Activated effector memory CD4-positive, alpha-beta T cell treated with anti-CD3 and anti-CD28 coated beads, Interleukin-2, amount 50 U/mL, for 16 hours (primary cell): ENCODE measurements around the gene TMIGD3.
"Not testable (repeated sequence)": the region's sequence is repeated elsewhere in the genome, so short reads cannot be mapped to it uniquely, and the experiment has no call there.

Source experiments
- DNase-seq: peaks from one replicate; pipeline ENCODE4 v3.0.0-alpha.2; 2020

The TMIGD3 gene

DNA sequence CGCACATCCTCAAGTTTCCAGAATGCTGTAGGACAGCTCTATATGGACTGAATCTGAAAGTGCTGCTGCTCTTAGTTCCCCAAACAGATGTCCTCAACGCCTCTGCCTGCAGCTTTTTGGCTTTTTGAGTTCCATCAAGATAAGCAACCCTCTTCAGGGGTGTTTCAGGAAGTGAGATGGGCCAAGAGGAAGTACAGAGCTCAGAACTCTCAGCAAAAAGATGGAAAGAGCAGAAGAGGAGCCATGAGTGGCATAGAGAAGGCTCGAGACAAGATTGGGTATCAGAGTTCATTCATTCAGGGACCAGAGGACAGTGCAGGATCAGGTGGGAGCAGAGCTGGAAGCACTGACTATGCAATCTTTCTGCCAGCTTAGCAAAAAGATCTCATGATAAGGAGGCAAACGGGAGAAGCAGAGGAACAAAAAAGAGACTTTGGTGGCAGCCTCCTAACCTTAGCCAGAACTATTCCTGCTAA lies at the start of gene TMIGD3, which contains the start of gene ADORA3:
TMIGD3 (minus strand) TSS at position 49 of the 476 bp plus-strand sequence. CDS start 279 bp downstream, outside the sequence.
ADORA3 (minus strand) TSS at position 49 of the 476 bp plus-strand sequence. CDS start 279 bp downstream, outside the sequence.
- peak; percentile 58 for DNase-seq

DNA sequence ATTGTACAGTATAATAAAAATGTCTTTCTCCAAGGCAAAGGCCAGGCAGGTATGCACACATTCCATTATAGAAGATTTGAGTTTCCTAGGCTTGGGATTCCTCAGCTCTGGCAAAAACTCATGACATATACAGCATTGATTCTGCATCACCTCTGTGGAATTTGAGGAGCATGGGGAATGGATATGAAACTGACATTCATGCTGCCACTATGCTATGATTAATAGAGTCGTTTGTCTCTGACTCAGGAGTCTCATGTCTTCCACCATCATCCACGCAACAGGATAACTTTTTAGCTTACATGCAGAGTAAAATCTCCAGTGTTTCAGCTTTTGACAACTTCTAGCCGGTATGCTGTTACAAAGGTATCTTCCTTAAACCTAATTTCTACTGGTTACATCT lies 49.8 kb upstream of the TMIGD3 start:
- DNase-seq: no peak

DNA sequence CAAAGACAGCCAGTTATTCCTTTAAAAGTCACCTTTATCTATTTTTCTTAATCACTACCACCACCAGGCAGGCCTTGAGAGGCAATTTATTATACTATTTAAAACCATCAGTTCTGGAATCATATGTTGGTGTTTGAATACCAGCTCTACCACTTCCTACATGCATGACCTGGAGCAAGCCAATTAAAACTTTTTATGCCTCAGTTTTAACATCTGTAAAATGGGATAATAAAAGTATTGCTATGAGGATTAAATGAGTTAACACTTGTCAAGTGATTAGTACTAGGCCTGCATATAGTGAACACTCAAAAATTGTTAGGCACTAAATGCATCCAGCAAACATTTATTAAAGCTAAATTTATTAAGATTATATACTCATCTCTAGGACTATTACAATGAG lies 49.2 kb upstream of the TMIGD3 start:
- no peak for DNase-seq

DNA sequence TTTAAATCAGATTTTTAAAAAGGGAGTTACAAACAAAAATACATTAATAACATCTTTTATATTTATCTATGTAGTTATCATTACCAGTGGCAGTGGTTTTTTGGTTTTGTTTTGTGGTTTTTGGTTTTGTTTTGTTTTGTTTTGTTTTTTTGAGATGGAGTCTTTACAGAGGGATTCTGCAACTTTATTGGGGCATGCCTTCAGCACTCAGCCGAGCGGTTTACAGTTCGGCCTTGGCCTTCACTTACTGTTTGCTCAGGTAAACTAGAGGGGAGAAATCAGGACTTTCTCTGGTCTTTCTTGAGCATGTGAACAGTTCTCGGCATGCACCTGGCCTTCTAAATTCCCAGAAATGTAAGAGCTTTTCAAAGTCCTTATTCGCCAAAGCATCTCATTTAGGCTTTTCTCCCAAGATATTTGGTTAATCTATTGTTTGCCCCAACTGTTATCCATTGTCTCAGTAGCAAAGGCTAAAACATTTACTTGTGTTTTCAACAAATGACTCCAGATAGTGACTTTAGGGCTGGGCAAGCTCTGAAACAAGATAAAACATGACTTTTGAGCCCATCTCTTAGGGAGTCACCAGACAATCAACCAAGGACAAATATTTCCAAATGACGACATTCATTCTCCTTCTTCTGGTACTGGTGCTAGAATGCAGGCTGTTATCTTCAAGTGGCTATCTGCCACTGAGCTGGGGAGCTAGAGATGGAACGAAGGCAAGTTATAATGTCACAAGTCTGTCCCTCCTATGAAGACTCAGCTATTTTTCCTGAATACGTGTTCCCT lies 48.4 kb upstream of the TMIGD3 start:
- no peak for DNase-seq

DNA sequence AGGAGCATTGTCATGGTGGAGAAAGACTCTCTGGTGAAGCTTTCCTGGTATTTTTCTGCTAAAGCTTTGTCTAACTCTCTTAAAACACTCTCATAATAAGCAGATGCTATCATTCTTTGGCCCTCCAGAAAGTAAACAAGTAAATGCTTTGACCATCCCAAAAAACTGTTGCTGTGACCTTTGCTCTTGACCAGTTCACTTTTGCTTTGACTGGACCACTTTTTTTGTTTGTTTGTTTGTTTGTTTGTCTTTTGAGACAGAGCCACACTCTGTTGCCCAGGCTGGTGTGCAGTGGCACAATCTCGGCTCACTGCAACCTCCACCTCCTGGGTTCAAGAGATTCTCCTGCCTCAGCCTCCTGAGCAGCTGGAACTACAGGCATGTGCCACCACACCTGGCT lies 44.4 kb upstream of the TMIGD3 start:
- DNase-seq: not testable (repeated sequence)

DNA sequence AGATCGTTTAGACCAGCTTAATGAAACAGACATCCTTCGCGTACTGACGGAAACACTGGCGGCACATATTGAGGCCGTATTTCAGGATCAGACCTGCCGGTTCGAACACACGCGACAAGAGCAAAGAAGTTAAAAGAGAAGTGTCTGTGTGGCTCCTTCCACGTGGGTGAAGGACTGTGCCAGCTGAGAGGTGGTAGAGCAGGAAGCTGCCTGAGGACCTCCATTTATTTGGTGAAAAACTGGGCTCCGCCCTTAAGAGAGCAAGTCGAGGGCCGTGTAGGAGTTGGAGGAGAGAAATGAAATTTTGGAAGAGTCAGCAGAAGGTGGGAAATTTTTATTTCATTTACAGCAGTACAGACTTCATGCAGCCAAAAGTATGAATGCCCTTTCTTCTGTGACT lies 38.8 kb upstream of the TMIGD3 start:
- no peak for DNase-seq

DNA sequence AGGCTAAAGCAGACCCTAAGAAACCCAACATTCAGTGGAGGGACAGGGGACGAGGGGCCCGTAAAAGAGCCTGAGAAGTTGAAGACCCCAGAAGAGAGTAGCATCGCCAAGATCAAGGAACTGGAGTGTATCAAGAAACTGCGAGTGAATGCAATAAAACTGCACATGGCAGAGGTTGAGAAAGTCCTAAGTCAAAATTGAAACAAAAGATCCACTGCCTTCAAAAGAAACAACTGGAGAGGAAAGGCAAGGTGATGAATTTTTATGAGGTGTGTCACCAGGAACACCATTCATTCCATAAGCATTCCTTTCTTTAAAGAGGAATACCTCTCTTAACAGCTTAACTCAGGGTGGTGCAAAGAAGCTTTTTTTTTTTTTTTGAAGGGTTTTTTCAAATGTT lies 38.3 kb upstream of the TMIGD3 start:
- DNase-seq: no peak

DNA sequence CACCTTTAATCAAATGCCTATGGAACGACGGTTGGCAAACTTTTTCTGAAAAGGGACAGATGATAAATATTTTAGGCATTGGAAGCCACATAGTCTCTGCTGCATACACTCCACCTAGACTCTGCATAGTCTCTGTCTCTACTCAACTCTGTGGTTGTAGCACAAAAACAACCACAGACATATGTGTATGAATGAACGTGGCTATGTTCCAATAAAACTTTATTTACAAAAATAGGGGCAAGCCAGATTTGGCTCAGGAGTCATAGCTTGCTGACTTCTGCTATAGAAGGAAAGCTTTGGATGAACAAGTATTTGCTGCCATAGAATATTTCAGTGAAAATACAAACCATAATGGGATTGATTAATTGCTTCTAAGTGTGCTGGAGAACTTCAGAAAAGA lies 37.5 kb upstream of the TMIGD3 start:
- DNase-seq: no peak

DNA sequence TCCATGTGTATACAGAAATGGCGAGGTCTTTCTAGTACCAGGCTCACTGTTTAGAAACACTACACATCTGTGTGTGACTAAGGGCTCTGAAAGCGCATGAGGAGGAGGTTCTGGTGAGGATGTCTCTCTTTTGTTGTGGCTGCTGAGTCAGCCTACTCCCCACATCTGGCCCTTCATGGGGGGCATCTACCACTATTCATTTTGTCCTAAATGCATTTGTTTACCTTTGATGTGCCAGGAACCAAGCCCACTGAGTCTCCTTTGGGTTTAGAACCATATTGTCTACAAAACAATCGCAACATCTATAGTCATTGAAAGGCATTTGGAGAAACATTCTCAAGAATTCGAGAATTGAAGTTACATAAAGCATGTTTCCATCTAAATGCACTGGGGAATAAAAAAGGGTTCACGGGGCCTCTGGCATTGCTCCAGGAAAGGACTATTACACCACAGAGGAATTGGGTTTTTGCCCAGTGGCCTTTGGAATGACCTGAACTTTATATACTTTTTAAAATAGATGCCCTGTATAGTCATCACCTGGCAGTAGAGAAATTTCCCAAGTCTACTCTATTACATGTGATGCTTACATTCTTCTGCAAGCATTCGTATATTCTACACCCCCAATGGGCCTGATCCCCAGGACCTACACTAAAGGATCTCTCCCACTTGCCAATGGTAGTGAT lies 35.1 kb upstream of the TMIGD3 start:
- no peak for DNase-seq

DNA sequence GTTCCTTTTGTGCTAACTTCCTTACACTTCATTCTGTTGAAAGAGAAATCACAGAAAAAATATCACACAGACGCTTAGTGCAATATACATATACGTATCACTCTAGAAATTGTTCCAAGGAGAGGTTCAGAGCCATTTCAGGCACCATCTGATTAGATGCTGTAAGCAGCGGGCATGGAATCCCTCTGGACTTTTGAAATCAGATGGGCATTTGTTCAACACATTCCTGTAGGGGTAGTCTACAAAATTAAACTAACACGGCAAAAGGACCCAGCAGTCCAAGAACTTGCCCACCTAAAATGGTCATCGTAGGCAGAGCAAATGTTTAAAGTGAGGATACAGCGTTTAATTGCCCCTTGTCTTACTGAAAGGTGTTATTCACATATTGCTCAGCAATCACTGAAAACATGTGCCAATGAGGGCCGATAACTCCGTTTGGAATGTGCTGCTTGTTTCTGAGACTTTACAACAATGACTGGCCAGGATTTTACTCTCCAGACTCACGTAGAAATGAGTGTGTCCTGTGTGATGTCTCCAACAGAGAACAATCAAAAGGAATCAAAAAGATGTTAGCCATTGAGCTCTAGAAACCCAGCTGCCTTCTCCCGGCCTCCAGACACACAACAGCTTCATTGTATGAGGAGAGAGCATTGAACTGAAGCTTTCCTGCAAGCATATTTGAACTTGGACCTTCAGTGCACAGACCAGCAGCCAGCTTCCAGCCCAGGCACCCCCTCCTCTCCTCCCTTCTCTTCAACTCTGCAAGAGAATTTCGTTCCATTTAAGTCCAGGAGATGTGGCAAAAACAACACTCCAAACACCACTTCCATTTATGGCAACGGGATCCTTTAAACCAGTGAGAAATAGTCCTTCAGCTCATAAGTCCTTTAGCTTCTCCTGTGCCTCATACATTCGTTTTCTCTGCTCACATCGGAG lies 32.1 kb upstream of the TMIGD3 start:
- no peak for DNase-seq

DNA sequence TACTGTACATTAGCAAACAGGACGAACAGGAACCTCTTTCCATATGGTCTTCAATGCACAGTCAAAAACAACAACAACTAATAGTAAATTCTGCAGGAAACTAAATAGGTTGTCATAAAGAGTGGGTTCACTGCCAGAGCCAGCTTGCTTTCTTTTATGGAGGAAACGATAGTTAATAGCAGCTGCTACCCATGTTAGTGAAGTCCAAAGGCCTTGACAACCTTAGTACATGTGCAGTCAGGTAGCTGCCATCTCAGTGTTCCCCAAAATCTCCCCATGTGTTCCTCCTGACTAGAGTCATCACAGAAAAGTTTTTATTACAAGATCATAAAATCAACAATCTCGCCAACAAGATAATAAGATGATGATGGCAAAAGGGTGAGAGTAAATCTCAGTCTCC lies 16.6 kb upstream of the TMIGD3 start:
- DNase-seq: no peak

DNA sequence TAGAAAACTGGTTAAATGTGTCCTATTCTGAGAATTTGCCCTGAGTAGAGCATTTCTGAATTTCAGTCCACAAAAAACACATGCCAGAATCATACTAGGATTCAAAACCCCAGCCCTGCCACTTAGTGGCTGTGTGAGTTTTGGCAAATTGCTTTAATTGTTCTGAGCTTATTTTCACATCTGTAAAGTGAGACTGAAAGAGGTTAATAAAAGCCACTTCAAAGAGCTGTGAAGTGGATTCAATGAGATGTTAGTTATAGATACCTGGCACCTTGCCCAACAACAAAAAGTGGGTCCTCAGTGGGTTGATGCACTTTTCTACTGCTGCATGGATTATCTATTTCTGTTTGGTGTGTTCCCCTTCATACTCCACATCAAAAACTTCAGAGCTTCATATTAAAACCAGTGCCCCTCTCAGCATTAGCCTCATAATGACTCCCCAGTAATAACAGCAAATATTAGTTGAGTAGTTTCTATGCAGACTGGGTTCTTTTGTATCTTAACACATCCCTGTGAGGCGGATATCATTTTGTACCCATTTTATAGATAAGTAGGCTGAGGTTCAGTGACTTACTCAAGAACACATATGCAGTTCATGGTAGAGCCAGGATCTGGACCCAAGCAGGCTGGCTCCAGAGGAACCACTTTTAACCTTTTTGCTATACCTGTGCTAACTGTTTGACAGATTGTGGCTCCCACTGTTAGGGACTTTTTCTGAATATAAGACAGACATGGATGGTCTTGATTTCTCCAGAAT lies 14.2 kb upstream of the TMIGD3 start:
- DNase-seq: peak; percentile 65

DNA sequence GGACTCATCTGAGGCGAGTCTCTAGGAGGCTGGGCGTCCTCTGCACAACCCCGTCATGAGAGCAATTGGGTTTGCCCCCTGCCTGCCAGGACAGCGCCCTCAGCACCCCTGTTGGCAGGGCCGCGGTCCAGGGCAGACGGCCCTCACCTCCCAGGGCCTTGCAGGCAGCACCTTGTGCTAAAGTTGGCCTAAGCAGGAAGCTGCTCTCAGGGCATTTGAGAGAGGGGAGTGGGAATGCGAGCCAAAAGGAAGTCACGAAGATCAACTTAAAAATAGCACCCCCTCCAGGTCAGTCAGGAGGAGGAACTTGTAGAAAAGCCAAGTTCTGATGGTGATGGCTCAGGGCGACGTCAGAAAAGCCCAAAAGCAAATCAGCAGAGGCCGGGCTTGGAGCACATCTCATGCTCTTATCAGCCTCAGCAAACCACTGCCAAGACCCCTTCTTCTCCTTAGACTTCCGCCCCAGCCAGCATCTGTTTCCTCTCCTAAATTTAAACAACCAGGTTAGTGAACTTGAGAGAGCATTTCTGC lies 12.6 kb upstream of the TMIGD3 start:
- no peak for DNase-seq

DNA sequence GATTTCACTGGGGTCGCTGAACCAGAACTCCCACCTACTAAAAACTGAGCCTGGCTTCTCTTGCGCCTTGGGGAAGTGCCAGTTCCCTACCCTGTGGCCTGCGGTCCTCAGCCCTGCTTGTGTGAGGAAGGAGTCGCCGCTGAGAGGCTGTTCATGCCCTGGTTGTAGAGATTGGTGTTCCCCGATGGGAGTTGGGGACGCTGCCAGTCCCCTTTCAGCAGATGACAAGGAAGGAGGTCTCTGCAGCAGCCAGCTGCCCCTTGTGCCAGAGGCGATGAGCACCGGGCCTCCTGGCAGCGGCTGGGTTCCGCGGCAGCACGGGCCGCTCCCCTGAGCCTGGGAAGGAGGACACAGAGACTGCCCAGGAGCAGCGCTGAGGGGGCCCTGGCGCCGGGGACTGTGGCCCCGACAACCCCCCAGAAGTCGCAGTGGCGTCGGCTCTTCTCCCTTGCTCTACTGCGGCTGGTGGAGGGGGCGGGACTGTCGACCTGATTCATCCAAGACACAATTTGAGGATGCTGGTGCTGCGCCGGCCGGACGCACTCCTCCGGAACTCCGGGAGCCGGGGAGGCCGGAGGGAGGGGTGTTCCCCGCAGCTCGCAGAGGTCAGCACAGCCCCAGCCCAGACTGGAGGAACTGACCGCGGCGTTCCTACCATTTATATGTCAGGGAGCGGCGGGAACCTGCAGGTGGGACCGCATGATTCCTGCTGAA lies 12.0 kb upstream of the TMIGD3 start:
- DNase-seq: no peak

DNA sequence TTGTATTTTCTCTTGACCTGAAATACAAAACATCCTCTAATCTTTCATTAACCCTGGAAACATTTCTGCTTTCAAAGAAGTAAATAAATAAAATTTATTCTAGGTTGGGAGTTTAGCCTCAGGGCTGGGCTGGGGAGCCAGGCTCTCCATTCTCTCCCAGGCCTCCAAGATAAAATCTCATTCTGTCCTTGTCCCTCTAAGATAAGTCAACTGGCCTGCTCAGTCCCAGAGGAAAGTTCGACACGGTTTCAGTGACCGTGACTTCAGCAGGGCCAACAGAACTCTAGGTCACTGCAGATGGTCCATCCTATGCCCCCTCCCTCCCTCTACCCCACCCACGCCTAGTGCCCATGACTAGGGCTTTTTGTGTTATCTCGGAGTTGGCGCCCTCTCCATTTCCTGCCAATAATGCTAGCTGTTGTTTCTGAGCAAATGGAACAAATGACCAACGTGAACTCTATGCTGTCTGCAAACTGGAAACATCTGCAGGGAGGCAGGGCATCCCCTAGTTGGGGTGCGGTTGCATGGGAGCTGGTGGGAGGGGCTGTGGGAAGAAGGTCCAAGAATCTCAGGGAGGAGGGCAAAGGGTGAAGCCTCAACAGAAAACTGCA lies 10.1 kb upstream of the TMIGD3 start:
- DNase-seq: no peak

DNA sequence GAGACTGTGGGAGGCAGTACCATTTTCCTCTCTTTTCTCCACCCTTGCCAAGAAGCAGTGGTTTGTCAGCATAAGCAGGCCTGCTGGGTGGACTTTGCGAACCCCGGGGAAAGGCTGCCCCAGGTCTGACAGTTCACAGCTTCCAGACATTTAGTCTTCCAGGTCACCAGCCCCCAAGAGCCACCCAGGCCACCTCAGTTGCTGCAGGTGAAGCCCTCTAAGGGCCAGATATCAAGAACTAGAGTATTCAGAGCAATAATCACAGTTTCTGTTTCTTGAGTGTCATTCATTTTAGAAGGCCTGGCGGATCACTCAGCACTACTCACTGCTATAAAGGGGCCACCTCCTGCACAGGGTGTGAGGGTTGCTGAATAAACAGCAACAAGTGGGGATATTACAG lies 9.5 kb upstream of the TMIGD3 start:
- no peak for DNase-seq

DNA sequence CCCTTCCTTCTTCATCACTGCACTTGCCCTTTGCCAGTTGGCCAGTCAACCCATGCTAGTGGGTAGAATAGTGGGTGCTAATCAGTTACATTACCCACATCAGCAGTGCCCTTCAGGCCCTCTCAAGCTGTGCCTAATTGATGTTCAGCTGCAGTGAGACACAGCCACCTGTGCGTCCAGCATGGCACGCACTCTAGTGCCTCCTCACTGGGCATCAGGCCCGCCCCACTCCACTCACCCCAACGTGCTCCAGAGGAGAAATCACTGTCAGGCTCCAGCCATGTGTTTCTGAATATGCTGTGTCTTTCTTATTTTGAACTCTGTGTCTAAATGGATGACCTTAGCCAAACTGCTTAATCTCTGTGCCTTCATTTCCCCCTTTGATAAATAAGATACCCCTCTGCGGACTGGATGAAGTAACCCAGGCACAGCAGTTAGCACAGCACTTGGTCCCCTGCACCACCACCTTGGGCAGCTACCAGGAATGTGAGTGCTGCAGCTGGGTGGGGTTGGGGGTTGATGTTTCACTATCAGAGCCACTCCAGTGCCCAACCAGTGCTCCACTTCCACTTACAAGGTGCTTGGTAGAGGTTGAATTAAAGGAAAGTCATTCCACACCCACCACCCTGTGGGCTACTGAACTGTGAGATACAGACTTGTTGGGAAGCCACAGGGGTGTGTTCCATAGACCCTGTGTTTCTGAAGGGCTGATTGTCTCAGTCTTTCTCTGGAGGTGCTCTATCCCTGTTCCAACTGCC lies 8.9 kb upstream of the TMIGD3 start:
- DNase-seq: peak; percentile 58

DNA sequence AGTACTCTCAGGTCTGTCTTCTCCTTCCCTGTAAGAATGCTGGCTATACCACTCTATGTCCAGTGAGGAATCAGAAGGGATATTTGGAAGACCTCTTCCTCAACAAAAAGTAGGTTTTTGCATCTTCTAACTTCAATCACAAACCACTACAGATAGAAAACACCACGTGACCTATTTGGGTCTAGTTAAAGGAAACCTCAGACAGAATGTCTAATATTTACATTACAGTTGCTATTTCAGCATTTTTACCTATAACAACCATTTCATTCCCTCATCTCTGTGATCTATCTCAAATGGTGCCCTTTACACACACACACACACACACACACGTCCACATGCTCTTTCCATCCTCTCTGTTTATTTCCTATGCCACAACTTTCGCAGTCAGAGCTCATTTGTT lies 7.9 kb upstream of the TMIGD3 start:
- no peak for DNase-seq

DNA sequence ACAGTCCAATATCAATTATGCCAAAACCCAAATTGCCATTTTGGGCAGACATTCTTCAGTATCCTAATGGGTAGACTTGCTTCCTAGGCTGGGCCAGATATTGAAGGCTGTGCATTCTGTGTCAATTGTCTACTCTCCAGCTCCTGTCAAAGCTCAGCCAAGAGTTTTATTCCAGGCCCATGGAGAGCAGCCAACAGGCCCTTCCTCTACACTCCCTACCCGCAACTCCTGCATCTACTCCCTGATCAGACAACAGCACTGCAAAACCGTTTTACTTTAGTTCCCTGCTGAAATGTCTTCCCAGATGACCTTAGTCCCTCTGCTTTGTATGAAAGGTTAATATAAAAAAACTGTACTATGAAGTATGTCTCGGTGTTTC lies 6.6 kb upstream of the TMIGD3 start:
- no peak for DNase-seq
